Stomach (tissue), 4 donors: ENCODE measurements around the gene ITFG2.

Experiments
- CTCF ChIP-seq, 7 experiments: fragments of 450-650 bp in 4 of 7; fragments of 200-600 bp in 3 of 7; sonication (generic) in 3 of 7; IDR thresholded peaks; one replicate each; pipeline ENCODE4 v1.5.1; 2016 to 2019; ENCODE audit warnings: antibody characterized with exemption in 7 of 7, control low read depth in 2 of 7, mild to moderate bottlenecking in 1 of 7
- EP300 ChIP-seq: sonication (generic); formaldehyde crosslinking; IDR thresholded peaks from one replicate; pipeline ENCODE4 v1.6.1; 2017; ENCODE audit warnings: antibody characterized with exemption
- POLR2A ChIP-seq, 4 donors: fragments of 450-650 bp; IDR thresholded peaks; one replicate each; pipeline ENCODE4 v1.6.1; 2016; ENCODE audit warnings: antibody characterized with exemption in 4 of 4, control low read depth in 2 of 4, mild to moderate bottlenecking in 1 of 4, moderate library complexity in 1 of 4
- POLR2AphosphoS5 ChIP-seq, 3 donors: sonication (generic); formaldehyde crosslinking; IDR thresholded peaks; one replicate each; pipeline ENCODE4 v1.6.1; 2016; ENCODE audit warnings: antibody characterized with exemption in 3 of 3

- TF ChIP-seq CTCF (IDR thresholded peaks at IDR 0.05) = no peak
- TF ChIP-seq POLR2A (IDR thresholded peaks at IDR 0.05) = no peak
- TF ChIP-seq EP300 = no peak
- TF ChIP-seq POLR2AphosphoS5 (IDR thresholded peaks at IDR 0.05) = no peak
Measured at GRCh38 chr12:2855546-2855945, 43.1 kb downstream of the ITFG2 start.
